HepG2 (cell line): ENCODE results near the gene SIGMAR1. TPM values are rescaled to one million over a fixed set of nuclear protein-coding genes. Genes with fewer than 3 reads are reported as not detected.

ENCODE experiments used
- ARID4A ChIP-seq: sonication (generic); formaldehyde crosslinking; IDR thresholded peaks from 2 replicates; pipeline ENCODE4 v1.5.0; 2020; ENCODE audit warnings: mild to moderate bottlenecking, missing genetic modification reagents, borderline replicate concordance
- ATRX ChIP-seq: sonication (generic); formaldehyde crosslinking; IDR thresholded peaks from 2 replicates; pipeline ENCODE4 v1.4.0; 2020; ENCODE audit warnings: missing genetic modification reagents, borderline replicate concordance
- CAMTA2 ChIP-seq: sonication (generic); formaldehyde crosslinking; IDR thresholded peaks from 2 replicates; pipeline ENCODE4 v1.4.0; 2020; ENCODE audit warnings: mild to moderate bottlenecking, missing genetic modification reagents, borderline replicate concordance
- ESRRA ChIP-seq: sonication (generic); formaldehyde crosslinking; IDR thresholded peaks from 2 replicates; pipeline ENCODE4 v1.5.1; 2020; ENCODE audit warnings: mild to moderate bottlenecking, low read depth, missing genetic modification reagents
- FOXK1 ChIP-seq: sonication (generic); formaldehyde crosslinking; IDR thresholded peaks from 2 replicates; pipeline ENCODE4 v1.4.0; 2020; ENCODE audit warnings: low read depth, missing genetic modification reagents, borderline replicate concordance
- KDM6A ChIP-seq: IDR thresholded peaks from 2 replicates; pipeline ENCODE4 v1.6.1; 2016; ENCODE audit warnings: low read depth
- MTF2 ChIP-seq: sonication (generic); formaldehyde crosslinking; IDR thresholded peaks from 2 replicates; pipeline ENCODE4 v1.5.0; 2020; ENCODE audit warnings: missing genetic modification reagents, borderline replicate concordance
- NR0B2 ChIP-seq: sonication (generic); formaldehyde crosslinking; IDR thresholded peaks from 2 replicates; pipeline ENCODE4 v1.4.0; 2020; ENCODE audit warnings: mild to moderate bottlenecking, missing genetic modification reagents
- PAF1 ChIP-seq: IDR thresholded peaks from 2 replicates; pipeline ENCODE4 v1.6.1; 2016; ENCODE audit warnings: missing genetic modification reagents, missing compliant biosample characterization
- PCBP2 ChIP-seq: fragments of 200-400 bp; formaldehyde crosslinking; optimal IDR thresholded peaks from 2 replicates; pipeline ENCODE3; 2018; ENCODE audit warnings: low read length, low read depth; ENCODE audit not compliant: poor library complexity, severe bottlenecking
- PHF5A ChIP-seq: IDR thresholded peaks from one replicate; pipeline ENCODE4 v1.6.1; 2018; ENCODE audit warnings: low read depth, missing genetic modification reagents; ENCODE audit not compliant: unreplicated experiment
- PRDM10 ChIP-seq: sonication (generic); formaldehyde crosslinking; IDR thresholded peaks from 2 replicates; pipeline ENCODE4 v1.4.0; 2020; ENCODE audit warnings: low read depth, missing genetic modification reagents
- SIN3B ChIP-seq: fragments of 150-350 bp; IDR thresholded peaks from 2 replicates; pipeline ENCODE4 v1.6.1; 2014; ENCODE audit warnings: low read length
- SMYD3 ChIP-seq: sonication (generic); formaldehyde crosslinking; IDR thresholded peaks from 2 replicates; pipeline ENCODE4 v1.8.1; 2023; ENCODE audit warnings: mild to moderate bottlenecking, missing genetic modification reagents
- ZC3H13 ChIP-seq: sonication (generic); formaldehyde crosslinking; IDR thresholded peaks from 2 replicates; pipeline ENCODE4 v1.8.1; 2023; ENCODE audit warnings: mild to moderate bottlenecking, missing genetic modification reagents, moderate library complexity
- ZNF24 ChIP-seq: fragments of 450-650 bp; IDR thresholded peaks from 2 replicates; pipeline ENCODE4 v1.6.1; 2017; ENCODE audit warnings: antibody characterized with exemption, mild to moderate bottlenecking
- ZNF589 ChIP-seq: sonication (generic); formaldehyde crosslinking; conservative IDR thresholded peaks from 2 replicates; pipeline ENCODE4 v1.8.0; 2022; ENCODE audit warnings: mild to moderate bottlenecking, moderate library complexity, missing genetic modification reagents
- ZNF672 ChIP-seq: sonication (generic); formaldehyde crosslinking; IDR thresholded peaks from 2 replicates; pipeline ENCODE4 v1.8.1; 2022; ENCODE audit warnings: missing genetic modification reagents
- ZNF776 ChIP-seq: sonication (generic); formaldehyde crosslinking; IDR thresholded peaks from 2 replicates; pipeline ENCODE4 v1.4.0; 2020; ENCODE audit warnings: mild to moderate bottlenecking, missing genetic modification reagents
- polyA plus RNA-seq, 8 experiments: library from polyadenylated mRNA; depleted of rRNA in 3 of 8; stranded (reverse) in 7 of 8; unstranded in 1 of 8; fragments of >200 nt; fragmentation: Illumina TruSeq in 4 of 8; extraction: Trizol in 4 of 8; gene quantifications; 2 replicates each; pipeline versions ENCODE4 v1.2.1 to v1.2.3, GENCODE V29; 2011 to 2016; ENCODE audit warnings: low read depth in 4 of 8, missing spikeins in 1 of 8, mixed read lengths in 1 of 8; ENCODE audit not compliant: insufficient read depth in 1 of 8
- total RNA-seq, 5 experiments: library from RNA; depleted of rRNA; stranded (reverse); fragments of >200 nt; fragmentation: Illumina TruSeq; extraction: Trizol; gene quantifications; 2 replicates each; pipeline ENCODE4 v1.2.3, GENCODE V29; 2016; ENCODE audit warnings: low read depth in 1 of 5
- TF ChIP-seq, protein P1 (sequence below): sonication (generic); formaldehyde crosslinking; IDR thresholded peaks from 2 replicates; pipeline ENCODE4 v1.5.1; 2020; ENCODE audit warnings: missing genetic modification reagents, mild to moderate bottlenecking, borderline replicate concordance

SIGMAR1 gene
- total and polyA plus RNA-seq, 2 of the 13 experiments (the other 11 are each of a cell fraction or from before 2014, with no cell fraction given): 38.9 to 60.8 TPM

DNA sequence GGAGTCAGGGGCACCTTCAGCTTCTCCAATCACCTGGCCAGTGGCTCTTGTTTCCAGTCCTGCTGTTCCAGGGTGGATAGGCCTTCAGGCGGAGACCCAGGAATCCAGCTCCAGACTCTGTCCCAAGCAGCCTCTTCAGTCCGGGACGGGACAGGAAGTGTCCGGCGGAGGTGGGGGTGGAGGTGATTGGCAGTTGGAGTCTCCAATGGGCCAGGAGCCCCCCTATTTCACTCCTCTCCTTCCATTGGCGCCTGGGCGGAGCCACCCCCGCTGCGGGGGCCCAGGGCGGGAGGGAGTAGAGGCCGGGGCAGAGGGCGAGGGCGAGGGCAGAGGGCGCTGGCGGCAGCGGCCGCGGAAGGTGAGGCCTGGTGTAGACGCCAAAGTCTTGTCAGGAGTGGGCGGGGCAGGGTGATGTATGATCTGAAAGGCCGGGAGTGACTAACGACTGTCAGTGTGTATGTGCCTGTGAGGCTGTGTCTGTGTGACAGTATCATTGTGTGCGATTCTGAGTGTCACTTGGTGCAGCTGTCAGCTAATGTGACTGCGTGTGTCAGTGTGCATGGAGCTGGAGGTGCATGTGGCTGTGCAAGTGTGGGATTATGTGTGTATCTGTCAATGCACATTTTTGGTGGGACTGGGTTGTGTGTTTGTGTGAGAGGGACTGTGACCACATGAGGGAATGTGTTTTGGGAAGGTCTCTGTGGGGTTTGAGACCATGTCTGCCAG, 14.5 kb upstream of the SIGMAR1 start, which contains the start of gene IL11RA (continued):
- peak; percentile 90 for TF ChIP-seq PRDM10 (CRISPR knock-in tag)
- TF ChIP-seq PHF5A (CRISPR knock-in tag): peak; percentile 38
- no peak for TF ChIP-seq SMYD3 (CRISPR knock-in tag)
- TF ChIP-seq MTF2 (CRISPR knock-in tag): no peak
- 0 out of 2 replicates have a peak, but pooled peaks have one; percentile 38 for TF ChIP-seq ZNF672
- peak; percentile 75; the same call in 1 of the 2 replicates for TF ChIP-seq ESRRA
- 0 out of 2 replicates have a peak, but pooled peaks have one; percentile 32 for TF ChIP-seq SIN3B
- TF ChIP-seq ZC3H13 (CRISPR knock-in tag): peak; percentile 80; the same call in 1 of the 2 replicates
- peak; percentile 55 for TF ChIP-seq KDM6A (CRISPR knock-in tag)
- TF ChIP-seq ZNF24: no peak
- TF ChIP-seq PAF1 (CRISPR knock-in tag): peak; percentile 58; the same call in 1 of the 2 replicates
- TF ChIP-seq ZNF589 (CRISPR knock-in tag): 0 out of 2 replicates have a peak, but pooled peaks have one; percentile 84
- TF ChIP-seq CAMTA2 (CRISPR knock-in tag): no peak; the same call in 1 of the 2 replicates
- TF ChIP-seq ZNF776 (CRISPR knock-in tag): peak; percentile 42; the same call in 1 of the 2 replicates
- no peak for TF ChIP-seq PCBP2
- TF ChIP-seq FOXK1 (CRISPR knock-in tag): peak; percentile 32; the same call in 1 of the 2 replicates
- TF ChIP-seq, protein P1, sequence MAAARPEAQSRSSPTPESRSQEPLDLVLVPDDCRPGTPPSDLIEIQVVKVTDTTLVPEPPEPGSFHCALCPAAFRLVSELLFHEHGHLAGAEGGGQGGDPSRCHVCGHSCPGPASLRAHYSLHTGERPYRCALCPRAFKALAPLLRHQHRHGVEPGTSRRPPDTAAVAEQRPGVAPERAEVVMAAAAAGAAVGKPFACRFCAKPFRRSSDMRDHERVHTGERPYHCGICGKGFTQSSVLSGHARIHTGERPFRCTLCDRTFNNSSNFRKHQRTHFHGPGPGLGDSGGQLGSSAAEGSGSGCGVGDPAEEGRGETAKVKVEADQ (CRISPR knock-in tag): peak; percentile 47; the same call in 1 of the 2 replicates
- TF ChIP-seq NR0B2: no peak
- peak; percentile 82; the same call in 1 of the 2 replicates for TF ChIP-seq ARID4A
- no peak for TF ChIP-seq ATRX (CRISPR knock-in tag)
